NOMO-1 (cell line): ENCODE results near the gene TAF4B.
"Not testable (repeated sequence)": the region's sequence is repeated elsewhere in the genome, so short reads cannot be mapped to it uniquely, and the experiment has no call there.

Experiments used
- DNase-seq, 2 experiments: peaks; one replicate each; lab custom pipeline; 2025; ENCODE audit not compliant: unreplicated experiment in 2 of 2; lab: John Stamatoyannopoulos, UW

Gene TAF4B, protein sequence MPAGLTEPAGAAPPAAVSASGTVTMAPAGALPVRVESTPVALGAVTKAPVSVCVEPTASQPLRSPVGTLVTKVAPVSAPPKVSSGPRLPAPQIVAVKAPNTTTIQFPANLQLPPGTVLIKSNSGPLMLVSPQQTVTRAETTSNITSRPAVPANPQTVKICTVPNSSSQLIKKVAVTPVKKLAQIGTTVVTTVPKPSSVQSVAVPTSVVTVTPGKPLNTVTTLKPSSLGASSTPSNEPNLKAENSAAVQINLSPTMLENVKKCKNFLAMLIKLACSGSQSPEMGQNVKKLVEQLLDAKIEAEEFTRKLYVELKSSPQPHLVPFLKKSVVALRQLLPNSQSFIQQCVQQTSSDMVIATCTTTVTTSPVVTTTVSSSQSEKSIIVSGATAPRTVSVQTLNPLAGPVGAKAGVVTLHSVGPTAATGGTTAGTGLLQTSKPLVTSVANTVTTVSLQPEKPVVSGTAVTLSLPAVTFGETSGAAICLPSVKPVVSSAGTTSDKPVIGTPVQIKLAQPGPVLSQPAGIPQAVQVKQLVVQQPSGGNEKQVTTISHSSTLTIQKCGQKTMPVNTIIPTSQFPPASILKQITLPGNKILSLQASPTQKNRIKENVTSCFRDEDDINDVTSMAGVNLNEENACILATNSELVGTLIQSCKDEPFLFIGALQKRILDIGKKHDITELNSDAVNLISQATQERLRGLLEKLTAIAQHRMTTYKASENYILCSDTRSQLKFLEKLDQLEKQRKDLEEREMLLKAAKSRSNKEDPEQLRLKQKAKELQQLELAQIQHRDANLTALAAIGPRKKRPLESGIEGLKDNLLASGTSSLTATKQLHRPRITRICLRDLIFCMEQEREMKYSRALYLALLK

DNA sequence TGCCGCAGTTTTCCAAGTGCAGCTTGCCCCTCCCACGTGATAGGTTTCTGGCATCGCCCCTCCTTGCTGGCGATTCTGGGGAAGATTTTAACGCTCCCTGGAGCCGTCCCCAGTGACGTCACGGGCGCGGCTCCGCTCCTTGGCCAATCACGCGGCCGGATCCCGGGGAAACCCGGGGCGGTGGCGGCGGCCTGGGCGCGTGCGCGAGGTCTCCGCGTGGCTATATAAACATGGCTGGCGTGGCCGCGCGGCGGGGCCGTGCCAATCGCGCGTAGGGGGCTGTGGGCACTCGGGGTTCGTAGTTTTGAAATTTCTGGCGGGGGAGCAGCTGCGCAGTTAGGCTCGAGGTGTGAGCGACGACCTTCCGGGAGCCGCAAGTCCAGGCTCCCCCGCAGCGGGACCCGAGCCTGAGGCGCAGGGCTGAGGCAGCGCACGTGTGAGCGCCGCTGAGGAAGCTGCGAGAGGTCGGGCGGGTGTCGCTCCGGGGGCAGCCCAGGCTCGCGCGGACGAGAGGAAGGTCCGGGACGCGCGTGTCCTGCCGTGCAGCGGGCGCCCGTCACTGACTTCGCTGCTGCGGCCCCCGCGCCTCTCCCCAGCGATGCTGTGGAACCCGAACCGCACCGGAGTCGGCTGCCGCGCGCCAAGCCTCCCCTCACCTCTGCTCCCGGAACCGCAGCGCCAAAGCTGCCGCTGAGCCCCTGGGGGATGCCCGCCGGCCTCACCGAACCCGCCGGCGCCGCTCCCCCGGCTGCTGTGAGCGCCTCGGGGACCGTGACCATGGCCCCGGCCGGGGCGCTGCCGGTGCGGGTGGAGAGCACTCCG is at the start of gene TAF4B:
Gene TAF4B, plus strand, starts transcription at position 217 of the 822 bp plus-strand sequence. Its CDS starts 489 bp downstream, at position 706.
- peak; percentile 82 to 89 for DNase-seq

DNA sequence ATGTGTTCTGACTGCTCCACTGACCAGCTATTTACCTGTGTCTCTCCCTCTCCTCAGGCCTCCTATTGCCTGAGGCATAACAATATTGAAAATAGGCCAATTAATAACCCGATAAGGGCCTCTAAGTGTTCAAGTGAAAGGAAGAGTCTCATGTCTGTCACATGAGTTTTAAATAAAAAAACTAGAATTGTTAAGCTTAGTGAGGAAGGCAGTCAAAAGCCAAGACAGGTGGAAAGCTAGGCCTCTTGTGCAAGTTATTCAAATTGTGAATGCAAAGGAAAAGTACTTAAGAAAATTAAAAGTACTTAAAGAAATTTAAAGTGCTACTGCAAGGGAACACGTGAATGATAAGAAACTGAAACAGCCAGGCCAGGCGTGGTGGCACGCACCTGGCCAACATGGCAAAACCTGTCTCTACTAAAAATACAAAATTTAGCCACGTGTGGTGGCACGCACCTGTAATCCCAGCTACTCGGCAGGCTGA is 44.9 kb upstream of the TAF4B start:
- no peak for DNase-seq

DNA sequence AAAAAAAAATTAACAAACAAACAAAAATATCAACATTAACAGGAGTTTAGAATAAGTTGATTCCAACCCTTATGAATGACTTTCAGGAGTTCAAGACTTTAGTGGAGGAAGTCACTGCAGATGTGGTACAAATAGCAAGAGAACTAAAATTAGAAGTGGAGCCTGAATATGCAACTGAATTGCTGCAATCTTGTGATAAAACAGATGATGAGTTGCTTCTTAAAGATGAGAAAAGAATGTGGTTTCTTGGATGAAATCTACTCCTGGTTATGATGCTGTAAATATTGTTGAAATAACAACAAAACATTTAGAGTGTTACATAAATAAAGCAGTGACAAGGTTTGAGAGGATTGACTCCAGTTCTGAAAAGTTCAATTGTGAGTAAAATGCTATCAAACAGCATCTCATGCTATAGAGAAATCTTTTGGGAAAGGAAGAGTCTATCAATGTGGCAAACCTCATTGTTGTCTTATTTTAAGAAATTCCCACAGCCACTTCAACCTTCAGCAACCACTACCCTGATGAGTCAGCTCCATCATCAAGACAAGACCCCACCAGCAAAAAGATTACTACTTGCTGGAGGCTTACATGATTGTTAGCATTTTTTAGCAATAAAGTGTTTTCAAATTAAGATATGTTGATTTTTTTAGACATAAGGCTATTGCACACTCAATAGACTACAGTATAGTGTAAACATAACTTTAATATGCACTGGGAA is 42.7 kb upstream of the TAF4B start:
- DNase-seq = no peak

DNA sequence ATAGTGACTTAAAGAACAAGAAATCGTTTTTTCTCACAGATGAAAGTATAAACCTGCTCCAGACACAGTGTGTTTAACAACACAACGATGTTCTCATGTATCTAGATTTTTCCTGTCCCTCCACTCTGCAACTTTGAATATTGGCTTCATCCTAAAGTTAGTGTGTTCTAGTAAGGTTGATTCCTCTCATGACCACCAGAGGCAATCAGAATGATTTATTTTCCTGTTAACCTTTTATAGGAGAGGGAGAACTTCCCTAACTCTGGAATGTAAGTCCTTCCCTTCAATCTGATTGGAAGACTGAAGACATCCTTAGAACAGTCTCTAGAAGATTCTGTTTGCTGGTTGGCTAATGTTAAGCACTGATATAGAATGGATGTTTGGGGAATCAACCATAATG is 41.0 kb upstream of the TAF4B start:
- no peak for DNase-seq

DNA sequence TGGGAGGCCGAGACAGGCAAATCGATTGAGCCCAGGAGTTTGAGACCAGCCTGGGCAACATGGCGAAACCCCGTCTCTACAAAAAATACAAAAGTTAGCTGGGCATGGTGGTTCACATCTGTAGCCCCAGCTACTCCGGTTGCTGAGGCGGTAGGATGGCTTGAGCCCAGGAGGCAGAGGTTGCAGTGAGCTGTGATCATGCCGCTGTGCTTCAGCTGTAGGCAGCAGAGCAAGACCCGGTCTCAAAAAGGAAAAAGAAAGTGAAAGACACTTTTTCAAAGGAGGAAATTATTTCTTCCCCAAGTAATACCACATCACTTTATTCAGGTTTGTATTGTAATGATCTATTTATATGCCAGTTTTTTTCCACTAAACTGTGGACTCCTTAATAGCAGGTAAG is 35.7 kb upstream of the TAF4B start:
- DNase-seq = peak in 1 of 2 experiments; percentile 14

DNA sequence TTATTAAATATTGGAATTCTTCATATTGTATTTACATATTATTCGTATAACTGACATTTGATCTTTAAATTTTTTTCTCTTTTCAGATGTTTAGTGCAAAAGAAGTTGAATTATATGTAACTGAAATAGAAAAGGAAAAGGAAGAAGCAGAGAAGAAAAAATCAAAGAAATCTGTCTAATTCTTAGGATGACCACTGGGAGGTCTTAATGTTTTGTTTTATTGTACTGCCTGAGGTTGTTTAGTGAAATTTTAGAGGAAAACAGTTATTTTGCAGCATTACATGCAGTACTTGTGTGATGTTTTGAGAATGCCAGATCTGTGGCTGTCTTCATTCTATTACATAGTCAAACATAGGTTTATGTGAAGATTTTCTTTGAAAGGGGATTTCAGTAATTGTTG is 34.0 kb upstream of the TAF4B start:
- DNase-seq = no peak

DNA sequence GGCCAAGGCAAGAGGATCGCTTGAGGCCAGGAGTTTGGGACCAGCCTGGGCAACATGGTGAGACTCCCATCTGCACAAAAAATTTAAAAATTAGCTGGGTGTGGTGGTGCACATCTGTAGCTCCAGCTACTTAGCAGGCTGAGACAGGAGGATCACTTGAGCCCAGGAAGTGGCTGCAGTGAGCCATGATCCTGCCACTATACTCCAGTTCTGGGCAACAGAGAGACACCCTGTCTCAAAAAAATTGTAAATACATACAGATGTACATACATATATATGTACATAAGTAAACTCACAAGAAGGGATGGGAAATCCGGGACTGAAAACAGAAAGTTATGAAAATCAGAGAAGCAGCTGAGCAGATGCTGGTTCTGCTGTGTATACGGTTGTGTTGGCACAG is 29.6 kb upstream of the TAF4B start:
- DNase-seq = no peak

DNA sequence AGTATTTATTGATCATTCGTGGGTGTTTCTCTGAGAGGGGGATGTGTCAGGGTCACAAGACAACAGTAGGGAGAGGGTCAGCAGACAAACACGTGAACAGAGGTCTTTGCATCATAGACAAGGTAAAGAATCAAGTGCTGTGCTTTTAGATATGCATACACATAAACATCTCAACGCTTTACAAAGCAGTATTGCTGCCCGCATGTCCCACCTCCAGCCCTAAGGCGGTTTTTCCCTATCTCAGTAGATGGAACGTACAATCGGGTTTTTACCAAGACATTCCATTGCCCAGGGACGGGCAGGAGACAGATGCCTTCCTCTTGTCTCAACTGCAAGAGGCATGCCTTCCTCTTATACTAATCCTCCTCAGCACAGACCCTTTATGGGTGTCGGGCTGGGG is 24.2 kb upstream of the TAF4B start:
- DNase-seq = not testable (repeated sequence)

DNA sequence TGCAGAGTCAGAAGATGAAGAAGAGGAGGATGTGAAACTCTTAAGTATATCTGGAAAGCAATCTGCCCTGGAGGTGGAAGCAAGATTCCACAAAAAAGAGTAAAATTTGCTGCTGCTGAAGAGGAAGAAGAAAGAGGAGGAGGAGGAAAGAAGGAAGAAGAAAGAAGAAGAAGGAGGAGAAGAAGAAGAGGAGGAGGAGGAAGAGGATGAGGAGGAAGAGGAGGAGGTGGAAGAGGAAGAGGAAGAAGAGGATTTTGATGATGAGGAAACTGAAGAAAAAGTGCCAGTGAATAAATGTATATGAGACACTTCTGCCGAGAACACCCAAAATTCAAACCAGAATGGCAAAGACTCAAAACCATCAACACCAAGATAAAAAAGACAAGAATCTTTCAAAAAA is 20.9 kb upstream of the TAF4B start:
- DNase-seq = no peak

DNA sequence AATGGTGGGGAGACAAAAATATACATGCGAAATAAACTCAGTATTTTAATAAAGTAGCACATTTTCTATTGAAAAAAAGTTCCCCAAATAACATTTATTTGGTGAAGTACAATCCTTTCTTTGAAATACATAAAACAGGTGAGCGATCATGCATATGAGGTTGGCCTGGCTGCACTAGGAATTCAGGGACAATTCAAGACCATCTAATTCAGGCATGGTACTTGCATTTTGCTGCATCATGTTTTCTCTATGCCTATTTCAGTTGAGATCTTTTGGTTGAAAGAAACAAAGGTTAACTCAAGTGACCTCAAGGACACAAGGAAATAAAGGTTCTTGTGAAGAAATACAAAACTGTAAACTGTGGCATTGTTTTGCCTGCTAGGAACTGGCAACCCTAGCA is 19.8 kb upstream of the TAF4B start:
- DNase-seq = no peak

DNA sequence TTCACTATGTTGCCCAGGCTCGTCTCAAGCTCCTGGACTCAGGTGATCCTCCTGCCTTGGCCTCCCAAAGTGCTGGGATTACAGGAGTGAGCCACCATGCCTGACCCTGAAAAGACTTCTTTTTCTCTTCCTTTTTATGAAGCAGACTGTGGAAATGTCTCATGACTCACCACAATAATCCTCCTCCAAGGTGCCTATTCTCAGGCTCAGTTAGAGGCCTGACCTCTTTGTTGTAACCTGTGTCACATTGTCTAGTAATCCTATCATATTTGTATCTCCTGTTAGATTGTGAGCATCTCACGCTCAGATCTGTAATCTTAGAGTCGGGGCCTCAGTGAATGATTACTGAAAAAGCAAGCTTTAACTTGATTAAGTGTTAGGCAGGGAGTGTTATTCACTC is 18.3 kb upstream of the TAF4B start:
- DNase-seq = no peak

DNA sequence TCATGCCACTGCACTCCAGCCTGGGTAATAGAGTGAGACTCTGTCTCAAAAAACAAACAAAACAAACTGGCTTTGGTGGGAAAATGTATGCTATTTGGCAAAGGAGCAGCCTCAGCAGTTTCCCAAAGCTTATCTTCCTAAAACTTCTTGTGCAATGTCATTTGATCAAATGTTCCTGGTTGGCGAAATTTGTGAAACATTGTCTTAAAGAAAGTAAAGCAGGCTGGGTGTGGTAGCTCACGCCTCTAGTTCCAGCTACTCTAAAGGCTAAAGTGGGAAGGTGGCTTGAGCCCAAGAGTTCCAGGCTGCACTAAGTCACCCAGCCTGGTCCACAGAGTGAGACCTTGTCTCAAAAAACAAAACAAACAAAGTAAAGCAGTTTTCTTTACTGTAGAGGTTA is 17.3 kb upstream of the TAF4B start:
- DNase-seq = no peak

DNA sequence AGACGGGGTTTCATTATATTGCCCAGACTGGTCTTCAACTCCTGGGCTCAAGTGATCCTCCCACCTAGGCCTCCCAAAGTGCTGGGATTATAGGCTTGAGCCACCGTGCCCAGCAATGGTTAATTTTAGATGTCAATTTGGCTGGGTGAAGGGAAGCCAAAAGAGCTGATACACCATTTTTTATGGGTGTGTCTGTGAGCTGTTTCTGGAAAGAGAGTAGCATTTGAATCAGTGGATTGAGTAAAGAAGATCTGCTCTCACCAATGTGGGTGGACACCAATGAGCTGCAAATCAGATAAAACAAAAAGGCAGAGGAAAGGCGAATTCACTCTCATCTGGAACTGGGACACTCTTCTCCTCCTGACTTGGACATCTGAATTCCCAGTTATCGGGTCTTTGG is 16.1 kb upstream of the TAF4B start:
- no peak for DNase-seq

DNA sequence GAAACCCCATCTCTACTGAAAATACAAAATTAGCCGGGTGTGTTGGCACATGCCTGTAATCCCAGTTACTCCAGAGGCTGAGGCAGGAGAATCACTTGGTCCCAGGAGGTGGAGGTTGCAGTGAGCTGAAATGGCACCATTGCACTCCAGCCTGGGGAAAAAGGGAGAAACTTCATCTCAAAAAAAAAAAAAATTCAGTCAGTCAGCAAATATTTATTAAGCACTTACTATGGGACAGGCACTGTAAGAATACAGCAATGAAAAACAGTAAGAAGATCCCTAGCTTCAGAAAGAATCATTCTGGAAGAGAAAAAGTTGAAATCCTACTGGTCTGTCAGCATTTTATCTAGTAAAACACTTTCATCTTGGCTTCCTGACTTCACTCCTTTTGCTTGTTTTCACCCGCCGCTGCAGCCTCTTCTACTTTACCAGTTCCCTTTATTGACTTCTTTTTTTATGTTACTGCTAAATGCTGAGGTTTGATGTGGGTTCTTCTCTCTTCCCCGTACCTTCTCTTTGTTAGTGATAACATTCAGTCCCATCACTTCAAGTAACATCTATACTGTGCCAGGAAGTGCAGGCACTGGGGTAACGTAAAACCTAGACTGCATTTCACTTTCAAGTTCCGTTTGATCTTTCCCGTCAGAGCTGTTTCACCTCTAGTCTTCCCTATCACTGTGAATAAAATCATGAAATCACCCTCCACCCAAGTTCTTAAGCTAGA is 10.8 kb upstream of the TAF4B start:
- peak in 1 of 2 experiments; percentile 55 for DNase-seq

DNA sequence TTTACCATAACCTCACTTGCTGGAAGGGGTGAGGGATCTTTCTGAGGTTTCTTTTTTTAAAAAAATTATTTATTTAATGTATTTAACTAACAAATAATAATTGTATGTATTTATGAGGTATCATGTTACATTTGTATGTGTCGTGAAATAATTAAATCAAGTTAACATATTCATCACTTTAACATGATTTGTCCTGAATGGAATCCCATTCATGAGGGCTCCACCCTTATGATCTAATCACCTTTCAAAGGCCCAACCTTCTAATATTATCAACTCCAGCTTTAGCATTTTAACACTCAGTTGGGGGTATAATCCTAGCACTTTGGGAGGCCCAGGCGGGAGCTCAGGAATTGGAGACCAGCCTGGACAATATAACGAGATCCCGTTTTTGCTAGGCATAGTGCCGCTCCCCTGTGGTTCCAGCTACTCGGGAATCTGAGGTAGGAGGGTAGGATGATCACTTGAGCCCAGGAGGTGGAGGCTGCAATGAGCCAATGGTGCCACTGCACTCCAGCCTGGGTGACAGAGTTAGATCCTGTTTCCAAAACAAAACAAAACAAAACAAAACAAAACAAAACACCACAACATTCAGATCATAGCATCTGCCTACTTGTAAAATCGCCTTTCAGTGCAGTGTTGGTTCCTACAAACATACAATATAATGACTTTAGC is 1.1 kb upstream of the TAF4B start:
- DNase-seq = no peak

DNA sequence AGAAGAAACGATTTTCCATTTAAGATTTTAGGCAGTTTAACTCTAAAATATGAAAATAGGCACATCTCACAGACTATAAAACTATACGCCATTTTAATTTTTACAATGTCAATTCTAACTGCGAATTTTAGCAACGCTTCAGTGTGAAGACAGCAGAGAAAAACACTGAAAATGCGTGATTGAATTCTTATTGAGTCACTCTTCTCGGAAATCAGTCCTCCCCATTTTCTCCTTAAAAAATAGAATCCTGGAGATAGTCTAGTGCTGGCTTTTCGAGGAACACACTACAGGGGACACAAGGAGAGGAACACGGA is 373 bp upstream of the TAF4B start:
- no peak for DNase-seq

DNA sequence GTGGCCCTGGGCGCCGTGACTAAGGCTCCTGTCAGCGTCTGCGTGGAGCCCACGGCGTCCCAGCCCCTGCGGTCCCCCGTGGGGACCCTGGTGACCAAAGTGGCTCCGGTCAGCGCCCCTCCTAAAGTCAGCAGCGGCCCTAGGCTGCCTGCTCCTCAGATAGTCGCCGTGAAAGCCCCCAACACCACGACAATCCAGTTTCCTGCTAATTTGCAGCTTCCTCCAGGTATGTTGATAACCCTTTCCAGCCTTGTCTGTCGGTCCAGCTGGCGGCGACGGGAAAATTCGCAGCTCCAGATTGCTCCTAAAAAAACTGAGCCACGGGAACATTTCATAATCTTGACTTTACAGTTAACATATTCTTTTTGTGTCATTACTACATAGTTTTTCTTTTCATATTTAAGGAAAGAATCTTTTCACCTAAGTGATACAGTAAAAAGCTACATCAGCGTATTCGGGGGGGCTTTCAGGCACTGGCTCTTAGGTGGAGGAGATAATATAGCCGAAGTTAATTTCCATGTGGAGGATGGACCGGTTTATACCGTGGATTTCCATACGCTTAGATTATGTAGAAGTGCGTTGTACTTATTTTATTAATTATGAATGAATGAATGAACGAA is 916 bp downstream of the TAF4B start:
- peak in 1 of 2 experiments; percentile 22 for DNase-seq

DNA sequence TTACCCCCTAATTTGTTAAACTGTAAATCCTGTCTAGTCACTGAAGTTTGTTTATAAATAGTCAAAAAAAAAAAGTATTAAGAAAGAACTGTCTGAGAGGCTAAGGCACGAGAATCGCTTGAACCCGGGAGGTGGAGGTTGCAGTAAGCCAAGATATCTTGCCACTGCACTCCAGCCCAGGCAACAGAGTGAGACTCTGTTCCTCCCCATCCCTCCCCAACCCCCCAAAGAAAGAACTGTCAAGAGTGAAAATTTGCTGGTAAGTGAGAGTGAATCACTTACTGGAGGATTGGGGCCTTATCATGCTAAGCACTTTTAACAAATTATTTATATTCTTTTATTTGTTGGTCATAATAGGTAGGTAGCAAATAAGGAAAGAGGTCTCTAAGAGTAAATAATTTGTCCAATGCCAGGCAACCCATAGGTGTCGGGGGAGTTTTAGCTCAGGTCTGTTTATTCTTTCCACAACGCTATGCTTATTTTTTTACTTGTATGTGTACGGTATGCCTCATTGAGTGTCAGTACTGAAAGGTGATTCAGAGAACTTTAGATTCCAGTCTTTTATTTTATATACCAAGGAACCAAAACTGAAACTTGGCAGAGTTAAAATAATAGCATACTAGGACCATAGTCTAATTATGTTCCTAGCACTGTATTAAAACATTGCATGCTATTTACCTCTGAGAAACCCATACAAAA is 2.5 kb downstream of the TAF4B start:
- DNase-seq = no peak
